ENCODE data around the gene BLOC1S3.

BLOC1S3 gene

GRCh38 chr19:45141203-45141900 is 37.2 kb upstream of the BLOC1S3 start:
- H3K4me2 ChIP-seq (ENCODE audit: low read depth, low read length, poor library complexity, severe bottlenecking) = no peak overlapping the region

DNA sequence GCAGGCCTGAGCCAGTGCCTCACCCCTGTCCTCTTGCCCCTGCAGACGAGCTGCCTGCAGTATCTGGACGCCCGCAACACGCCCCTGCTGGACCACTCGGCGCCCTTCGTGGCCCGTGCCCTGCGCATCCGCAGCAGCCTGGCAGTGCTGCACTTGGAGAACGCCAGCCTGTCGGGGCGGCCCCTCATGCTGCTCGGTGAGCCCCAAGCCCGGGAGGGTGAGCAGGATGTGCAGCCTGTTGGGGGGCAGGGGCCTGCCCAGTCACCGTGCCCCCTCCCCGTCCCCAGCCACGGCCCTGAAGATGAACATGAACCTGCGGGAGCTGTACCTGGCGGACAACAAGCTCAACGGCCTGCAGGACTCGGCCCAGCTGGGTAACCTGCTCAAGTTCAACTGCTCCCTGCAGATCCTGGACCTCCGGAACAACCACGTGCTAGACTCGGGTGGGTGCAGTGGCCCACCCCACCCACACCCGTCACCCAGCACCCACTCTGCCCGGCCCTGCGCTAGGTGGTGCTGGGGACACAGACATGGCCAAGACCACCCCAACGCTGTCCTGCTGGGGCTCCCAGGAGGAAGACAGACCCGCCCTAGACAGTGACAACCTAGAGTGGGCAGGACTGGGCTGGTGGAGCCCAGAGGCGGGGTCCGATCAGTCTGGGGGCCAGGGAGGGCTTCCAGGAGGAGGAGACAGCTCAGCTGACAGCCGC is 36.4 kb upstream of the BLOC1S3 start:
- H3K9ac ChIP-seq (ENCODE audit: low read length) = no peak overlapping the region
- H4K20me1 ChIP-seq (ENCODE audit: low read depth, low read length) = no peaks in the 10 kb centered on the region

More at GRCh38 chr19:45141203-45141900, 37.2 kb upstream of the BLOC1S3 start:
- Histone ChIP-seq H3K79me2 (ENCODE audit: insufficient read depth, low read length) (peaks cover 4% of the 10 kb centered on the region; the same call in 1 of the 2 replicates), H3K9me3 (ENCODE audit: insufficient read depth, low read length) (no peaks in the 10 kb centered on the region), H3F3A (ENCODE audit: insufficient read depth) (no peaks in the 10 kb centered on the region), H3K36me3 (ENCODE audit: low read length) (no peaks in the 10 kb centered on the region), H2AFZ (ENCODE audit: low read depth, low read length, severe bottlenecking) (no peak overlapping the region), H3K9me2 (replicated peaks; ENCODE audit: insufficient read depth, low read length) (no peaks in the 10 kb centered on the region), H3K27me3 (ENCODE audit: low read length) (no peaks in the 10 kb centered on the region), H3K27ac (ENCODE audit: low read depth, low read length) (no peak overlapping the region), H3K9ac (ENCODE audit: low read length) (no peak overlapping the region), H4K20me1 (ENCODE audit: low read depth, low read length) (no peaks in the 10 kb centered on the region), H3K4me3 (ENCODE audit: insufficient read depth, low read length, poor library complexity, severe bottlenecking) (no peak overlapping the region)
- TF ChIP-seq CTCF (IDR thresholded peaks at IDR 0.05; ENCODE audit: insufficient read depth, low read length, poor library complexity, severe bottlenecking) (no peak), EZH2phosphoT487 (conservative IDR thresholded peaks at IDR 0.05; ENCODE audit: low read length) (no peak)

DNA sequence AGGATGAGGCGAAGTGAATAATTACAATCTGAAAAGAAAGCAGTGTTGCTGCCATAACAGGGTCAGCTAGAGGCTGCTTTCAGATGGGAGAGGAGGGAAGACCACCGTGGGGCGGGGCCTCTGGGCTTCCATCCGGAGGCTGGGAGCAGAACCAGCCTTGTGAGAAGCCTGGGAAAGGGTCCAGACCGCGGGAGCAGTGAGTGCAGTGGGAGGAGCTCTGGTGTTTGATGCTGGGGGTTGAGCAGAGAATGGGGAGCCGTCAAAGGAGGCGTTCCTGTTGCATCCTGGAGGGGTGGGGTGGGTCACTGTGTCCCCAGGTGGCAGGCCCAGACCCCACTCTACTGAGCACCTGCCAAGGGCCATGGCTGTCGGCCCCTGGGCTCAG is 35.9 kb upstream of the BLOC1S3 start:
- TF ChIP-seq EZH2phosphoT487 (conservative IDR thresholded peaks at IDR 0.05; ENCODE audit: low read length) = no peak
- no peak for TF ChIP-seq CTCF (IDR thresholded peaks at IDR 0.05; ENCODE audit: insufficient read depth, low read length, poor library complexity, severe bottlenecking)
- Histone ChIP-seq H3K4me2 (ENCODE audit: low read depth, low read length, poor library complexity, severe bottlenecking) (no peak overlapping the region), H3K27me3 (ENCODE audit: low read length) (no peaks in the 10 kb centered on the region), H4K20me1 (ENCODE audit: low read depth, low read length) (no peaks in the 10 kb centered on the region), H3K4me3 (ENCODE audit: insufficient read depth, low read length, poor library complexity, severe bottlenecking) (no peak overlapping the region), H3K9me3 (ENCODE audit: insufficient read depth, low read length) (no peaks in the 10 kb centered on the region), H3K36me3 (ENCODE audit: low read length) (no peaks in the 10 kb centered on the region), H3K27ac (ENCODE audit: low read depth, low read length) (no peak overlapping the region), H3K9ac (ENCODE audit: low read length) (no peak overlapping the region), H2AFZ (ENCODE audit: low read depth, low read length, severe bottlenecking) (no peak overlapping the region), H3K9me2 (replicated peaks; ENCODE audit: insufficient read depth, low read length) (no peaks in the 10 kb centered on the region), H3F3A (ENCODE audit: insufficient read depth) (no peaks in the 10 kb centered on the region), H3K79me2 (ENCODE audit: insufficient read depth, low read length) (no peaks in the 10 kb centered on the region)

More for the DNA sequence above, 36.4 kb upstream of the BLOC1S3 start:
- Histone ChIP-seq H3K4me3 (ENCODE audit: insufficient read depth, low read length, poor library complexity, severe bottlenecking) (no peak overlapping the region), H2AFZ (ENCODE audit: low read depth, low read length, severe bottlenecking) (no peak overlapping the region), H3F3A (ENCODE audit: insufficient read depth) (no peaks in the 10 kb centered on the region), H3K79me2 (ENCODE audit: insufficient read depth, low read length) (no peaks in the 10 kb centered on the region), H3K27ac (ENCODE audit: low read depth, low read length) (no peak overlapping the region), H3K27me3 (ENCODE audit: low read length) (no peaks in the 10 kb centered on the region), H3K9me2 (replicated peaks; ENCODE audit: insufficient read depth, low read length) (no peaks in the 10 kb centered on the region), H3K9me3 (ENCODE audit: insufficient read depth, low read length) (no peaks in the 10 kb centered on the region), H3K36me3 (ENCODE audit: low read length) (no peaks in the 10 kb centered on the region), H3K4me2 (ENCODE audit: low read depth, low read length, poor library complexity, severe bottlenecking) (no peak overlapping the region)
- TF ChIP-seq CTCF (IDR thresholded peaks at IDR 0.05; ENCODE audit: insufficient read depth, low read length, poor library complexity, severe bottlenecking) = no peak
- no peak for TF ChIP-seq EZH2phosphoT487 (conservative IDR thresholded peaks at IDR 0.05; ENCODE audit: low read length)

Data from SU-DHL-6 (cell line).